Sigmoid colon (tissue), 3 donors: ENCODE results near the gene AUTS2.

Source experiments
- POLR2A ChIP-seq, 2 donors: fragments of 450-650 bp; IDR thresholded peaks; one replicate each; pipeline ENCODE4 v1.6.1; 2016; ENCODE audit warnings: antibody characterized with exemption in 2 of 2, mild to moderate bottlenecking in 2 of 2, moderate library complexity in 2 of 2
- TF ChIP-seq, protein P1 (sequence below), 4 experiments: fragments of 450-650 bp in 3 of 4; fragments of 200-600 bp in 1 of 4; IDR thresholded peaks; one replicate each; pipeline ENCODE4 v1.5.1; 2016 to 2019; ENCODE audit warnings: antibody characterized with exemption in 4 of 4, mild to moderate bottlenecking in 3 of 4, moderate library complexity in 2 of 4

DNA sequence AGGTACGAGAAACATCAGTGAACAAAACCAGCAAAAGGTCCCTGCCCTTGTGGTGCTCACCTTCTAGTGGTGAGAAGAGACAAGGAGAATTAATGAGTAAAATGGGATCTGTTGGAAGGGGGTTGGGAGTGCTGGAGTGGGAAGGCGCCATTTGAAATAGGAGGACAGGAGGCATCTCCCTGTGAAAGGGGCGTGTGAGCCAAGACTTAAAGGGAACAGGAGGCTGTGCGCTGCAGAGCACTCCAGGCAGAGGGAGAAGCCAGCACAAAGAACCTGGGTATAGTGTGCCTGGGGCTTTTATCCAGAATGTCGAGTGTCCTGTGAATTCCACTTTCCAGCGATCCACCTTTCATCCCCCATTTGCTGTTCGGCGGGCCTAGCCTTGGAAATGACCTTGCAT lies 1035.8 kb downstream of the AUTS2 start:
- TF ChIP-seq, protein P1, sequence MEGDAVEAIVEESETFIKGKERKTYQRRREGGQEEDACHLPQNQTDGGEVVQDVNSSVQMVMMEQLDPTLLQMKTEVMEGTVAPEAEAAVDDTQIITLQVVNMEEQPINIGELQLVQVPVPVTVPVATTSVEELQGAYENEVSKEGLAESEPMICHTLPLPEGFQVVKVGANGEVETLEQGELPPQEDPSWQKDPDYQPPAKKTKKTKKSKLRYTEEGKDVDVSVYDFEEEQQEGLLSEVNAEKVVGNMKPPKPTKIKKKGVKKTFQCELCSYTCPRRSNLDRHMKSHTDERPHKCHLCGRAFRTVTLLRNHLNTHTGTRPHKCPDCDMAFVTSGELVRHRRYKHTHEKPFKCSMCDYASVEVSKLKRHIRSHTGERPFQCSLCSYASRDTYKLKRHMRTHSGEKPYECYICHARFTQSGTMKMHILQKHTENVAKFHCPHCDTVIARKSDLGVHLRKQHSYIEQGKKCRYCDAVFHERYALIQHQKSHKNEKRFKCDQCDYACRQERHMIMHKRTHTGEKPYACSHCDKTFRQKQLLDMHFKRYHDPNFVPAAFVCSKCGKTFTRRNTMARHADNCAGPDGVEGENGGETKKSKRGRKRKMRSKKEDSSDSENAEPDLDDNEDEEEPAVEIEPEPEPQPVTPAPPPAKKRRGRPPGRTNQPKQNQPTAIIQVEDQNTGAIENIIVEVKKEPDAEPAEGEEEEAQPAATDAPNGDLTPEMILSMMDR (IDR thresholded peaks at IDR 0.05): no peak
- TF ChIP-seq POLR2A (IDR thresholded peaks at IDR 0.05): no peak
